Measurements from ENCODE around the gene FBH1.
"Not testable (repeated sequence)": the region's sequence is repeated elsewhere in the genome, so short reads cannot be mapped to it uniquely, and the experiment has no call there.

The FBH1 gene
- 72.6 to 132 (median 95.2) reads per million in 9 experiments for total RNA-seq

GRCh38 chr10:5889624-5890451 is at the start of gene FBH1, which contains the start of gene ANKRD16:
FBH1 (plus strand) TSS chr10:5890243; CDS start chr10:5890346, 103 bp downstream.
ANKRD16 (minus strand) TSS chr10:5889893; CDS start chr10:5889354, 539 bp downstream.
- ATAC-seq (replicated peaks) (peak; percentile 87), DNase-seq (peak; percentile 93 to 96 (median 96))
- H3K27ac Mint-ChIP-seq, result peak within 1 kb of the TSS; percentile 91 to 92
- H3K4me1 Mint-ChIP-seq (ENCODE audit: low read depth in 2 of 2), result peaks cover 35 to 39% of the 10 kb centered on the region in 2 donors
- no peaks in the 10 kb centered on the region for H3K27me3 Mint-ChIP-seq
- H3K9me3 Mint-ChIP-seq, result no peaks in the 10 kb centered on the region
- H3K4me3 Mint-ChIP-seq, result peak within 1 kb of the TSS; percentile 88 to 91
- H3K36me3 Mint-ChIP-seq (ENCODE audit: insufficient read depth), result peaks cover 22% of the 10 kb centered on the region

DNA sequence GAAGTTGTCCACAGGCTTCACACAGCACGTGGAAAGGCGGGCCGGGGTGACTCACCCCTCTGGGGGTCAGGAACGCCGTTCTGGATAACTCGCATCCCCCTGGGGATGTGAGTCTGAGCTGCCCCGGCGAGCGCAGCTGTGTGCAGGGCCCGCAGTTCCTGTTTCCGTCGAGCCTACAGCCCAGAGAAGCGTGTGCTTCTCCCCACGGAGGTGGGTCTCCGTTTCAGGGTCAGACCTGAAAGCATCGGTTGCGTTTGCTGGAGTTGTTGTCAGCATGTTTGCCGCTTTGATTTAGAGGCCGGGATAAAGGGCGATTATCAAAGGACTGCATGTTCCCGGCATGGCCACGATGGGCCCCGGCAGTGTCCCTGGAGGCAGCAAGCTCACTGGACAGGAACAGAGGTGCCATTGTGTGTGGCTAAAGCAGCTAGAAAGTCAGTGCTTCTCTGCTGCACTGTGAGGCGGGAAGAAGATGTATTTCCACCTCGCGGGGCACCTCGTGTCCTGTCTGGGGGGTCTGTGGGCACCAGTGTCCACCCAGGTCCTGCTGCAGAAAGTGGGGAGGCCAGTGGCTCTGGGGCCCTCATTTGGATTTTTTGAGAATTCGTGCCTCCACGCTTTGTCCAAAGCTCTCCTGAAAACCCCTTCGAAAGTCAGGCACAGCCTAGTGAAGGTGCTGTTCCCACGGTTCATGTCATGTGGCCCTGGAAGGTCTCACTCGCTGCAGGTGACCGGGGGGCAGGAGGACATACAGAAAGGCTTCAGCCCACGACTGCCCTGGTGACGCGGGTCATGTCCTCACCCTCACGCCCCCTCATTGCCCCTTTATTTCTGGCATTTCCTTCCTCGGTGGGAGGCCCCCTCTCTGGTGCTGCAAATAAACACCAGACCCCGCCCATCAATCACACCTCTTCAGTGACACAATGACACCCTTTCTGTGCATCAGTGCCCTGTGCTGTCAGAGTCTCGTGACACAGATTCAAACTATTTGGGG is 49.4 kb upstream of the FBH1 start:
- Mint-ChIP-seq H3K27me3 (peaks cover 16 to 29% of the 10 kb centered on the region in 2 donors), H3K27ac (no peak overlapping the region), H3K4me3 (no peak overlapping the region), H3K9me3 (no peaks in the 10 kb centered on the region), H3K4me1 (ENCODE audit: low read depth in 2 of 2) (peaks cover 6% of the 10 kb centered on the region in 2 donors), H3K36me3 (ENCODE audit: insufficient read depth) (peaks cover 5% of the 10 kb centered on the region)
- DNase-seq (no peak), ATAC-seq (replicated peaks) (peak; percentile 39)

GRCh38 chr10:5841965-5842364 is 48.1 kb upstream of the FBH1 start:
- Mint-ChIP-seq H3K9me3 (no peaks in the 10 kb centered on the region), H3K27me3 (peaks cover 16 to 29% of the 10 kb centered on the region in 2 donors), H3K36me3 (ENCODE audit: insufficient read depth) (peaks cover 5% of the 10 kb centered on the region), H3K27ac (no peak overlapping the region), H3K4me1 (ENCODE audit: low read depth in 2 of 2) (peaks cover 6% of the 10 kb centered on the region in 2 donors), H3K4me3 (no peak overlapping the region)
- no peak for DNase-seq
- ATAC-seq (replicated peaks), result no peak

- Mint-ChIP-seq H3K27ac (no peak overlapping the region), H3K4me1 (ENCODE audit: low read depth in 2 of 2) (peaks cover 6% of the 10 kb centered on the region in 2 donors), H3K9me3 (no peaks in the 10 kb centered on the region), H3K4me3 (no peak overlapping the region), H3K27me3 (peaks cover 16 to 29% of the 10 kb centered on the region in 2 donors), H3K36me3 (ENCODE audit: insufficient read depth) (no peaks in the 10 kb centered on the region)
- no peak for DNase-seq
- ATAC-seq (replicated peaks), result no peak
Measured at GRCh38 chr10:5843686-5844344, 46.2 kb upstream of the FBH1 start.

- ATAC-seq (replicated peaks), result no peak
- Mint-ChIP-seq H3K36me3 (ENCODE audit: insufficient read depth) (no peaks in the 10 kb centered on the region), H3K27ac (no peak overlapping the region), H3K9me3 (no peaks in the 10 kb centered on the region), H3K4me3 (no peak overlapping the region), H3K4me1 (ENCODE audit: low read depth in 2 of 2) (peaks cover 6% of the 10 kb centered on the region in 2 donors), H3K27me3 (peaks cover 16 to 24% of the 10 kb centered on the region in 2 donors)
- DNase-seq, result no peak
Measured at GRCh38 chr10:5844345-5845055, 45.5 kb upstream of the FBH1 start.

GRCh38 chr10:5846667-5847066 is 43.4 kb upstream of the FBH1 start:
- H3K9me3 Mint-ChIP-seq; H3K27ac Mint-ChIP-seq; H3K4me3 Mint-ChIP-seq; DNase-seq; H3K4me1 Mint-ChIP-seq (ENCODE audit: low read depth in 2 of 2); H3K36me3 Mint-ChIP-seq (ENCODE audit: insufficient read depth); ATAC-seq (replicated peaks); H3K27me3 Mint-ChIP-seq: not testable (repeated sequence)

- Mint-ChIP-seq H3K36me3 (ENCODE audit: insufficient read depth) (peaks cover 3% of the 10 kb centered on the region), H3K27ac (no peak overlapping the region), H3K9me3 (no peaks in the 10 kb centered on the region), H3K4me3 (no peak overlapping the region), H3K27me3 (peaks cover 19 to 30% of the 10 kb centered on the region in 2 donors), H3K4me1 (ENCODE audit: low read depth in 2 of 2) (no peaks in the 10 kb centered on the region)
- DNase-seq, result no peak
- no peak for ATAC-seq (replicated peaks)
Measured at GRCh38 chr10:5854131-5854475, 35.9 kb upstream of the FBH1 start.

DNA sequence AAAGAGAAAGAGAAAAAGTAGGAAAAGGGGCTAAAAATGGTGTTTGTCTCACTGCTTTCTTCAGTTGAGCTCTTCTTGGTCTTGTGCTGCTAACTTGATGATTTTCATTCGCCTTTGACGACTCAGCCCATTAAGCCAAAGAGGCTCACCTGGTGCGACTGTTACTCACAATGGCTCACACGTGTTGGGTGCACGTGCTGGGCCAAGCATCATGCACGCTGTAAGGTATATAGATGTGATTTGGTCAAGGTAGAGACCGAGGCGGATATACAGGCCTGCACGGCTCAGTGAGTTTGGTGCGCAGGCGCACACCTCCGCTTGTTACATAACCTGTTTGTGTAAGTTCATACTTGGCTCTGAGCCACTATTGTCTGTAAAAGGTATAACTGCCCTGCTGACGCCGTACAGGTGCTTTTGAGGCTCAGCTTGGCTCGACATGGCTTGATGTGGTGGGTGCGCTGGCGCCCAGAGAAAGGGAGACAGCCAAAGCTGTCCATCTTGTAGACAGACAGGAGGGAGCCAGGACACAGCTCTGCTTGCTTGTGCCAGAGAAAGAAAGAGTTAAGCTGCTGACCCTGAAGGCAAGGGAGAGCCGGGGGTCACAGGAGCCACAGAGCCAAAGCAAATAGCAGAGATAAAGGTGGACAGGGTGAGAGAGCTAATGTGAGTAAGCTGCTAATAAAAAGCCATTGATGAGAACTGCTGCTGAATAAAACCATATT is 33.9 kb upstream of the FBH1 start:
- no peak overlapping the region for H3K27ac Mint-ChIP-seq
- no peaks in the 10 kb centered on the region for H3K4me1 Mint-ChIP-seq (ENCODE audit: low read depth in 2 of 2)
- peaks cover 3% of the 10 kb centered on the region for H3K36me3 Mint-ChIP-seq (ENCODE audit: insufficient read depth)
- H3K27me3 Mint-ChIP-seq, result peaks cover 19 to 30% of the 10 kb centered on the region in 2 donors
- no peaks in the 10 kb centered on the region for H3K9me3 Mint-ChIP-seq
- no peak overlapping the region for H3K4me3 Mint-ChIP-seq
- DNase-seq, result no peak
- ATAC-seq (replicated peaks), result no peak

DNA sequence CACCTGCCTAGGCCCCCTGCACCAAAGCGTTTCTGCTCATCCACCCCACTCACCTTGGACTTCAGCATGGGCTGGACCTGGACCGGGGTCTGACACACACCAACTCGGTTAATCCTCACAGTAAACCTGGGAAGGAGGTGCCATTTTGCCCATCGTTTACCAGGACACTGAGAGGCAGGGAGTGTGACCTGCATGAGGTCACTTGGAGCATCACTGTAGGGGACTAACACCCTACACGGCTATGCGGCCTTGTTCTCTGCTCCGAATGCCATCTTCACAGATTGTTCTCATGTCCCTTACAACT is 33.4 kb upstream of the FBH1 start:
- peaks cover under 1% of the 10 kb centered on the region for H3K36me3 Mint-ChIP-seq (ENCODE audit: insufficient read depth)
- peaks cover 19 to 30% of the 10 kb centered on the region in 2 donors for H3K27me3 Mint-ChIP-seq
- H3K27ac Mint-ChIP-seq, result no peak overlapping the region
- no peak overlapping the region for H3K4me3 Mint-ChIP-seq
- H3K9me3 Mint-ChIP-seq, result no peaks in the 10 kb centered on the region
- no peak for ATAC-seq (replicated peaks)
- DNase-seq, result no peak
- H3K4me1 Mint-ChIP-seq (ENCODE audit: low read depth in 2 of 2), result no peaks in the 10 kb centered on the region

DNA sequence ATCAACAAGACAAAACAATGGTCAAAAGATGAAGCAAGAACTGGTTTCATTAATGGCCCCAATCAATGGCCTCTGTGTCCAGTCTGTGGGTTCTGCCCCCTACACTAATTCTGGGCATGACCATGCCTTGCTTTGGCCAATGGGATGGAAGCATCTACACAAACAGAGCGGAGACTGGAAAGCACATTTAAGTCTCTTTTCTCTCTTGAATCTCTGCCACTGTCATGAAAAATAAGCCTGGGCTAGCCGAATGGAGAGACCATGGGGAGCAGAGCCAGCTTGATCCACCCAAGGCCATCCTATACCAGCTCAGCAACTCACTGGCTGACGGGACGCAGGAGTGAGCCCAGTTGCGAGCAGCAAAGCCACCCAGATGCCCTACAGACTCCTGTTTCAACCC is 31.2 kb upstream of the FBH1 start:
- DNase-seq (no peak), ATAC-seq (replicated peaks) (no peak)
- Mint-ChIP-seq H3K9me3 (no peaks in the 10 kb centered on the region), H3K4me3 (no peak overlapping the region), H3K27ac (peak overlapping the region in 1 of 2 donors; percentile 49), H3K4me1 (ENCODE audit: low read depth in 2 of 2) (no peaks in the 10 kb centered on the region), H3K36me3 (ENCODE audit: insufficient read depth) (no peaks in the 10 kb centered on the region), H3K27me3 (peaks cover 10 to 15% of the 10 kb centered on the region in 2 donors)

- Mint-ChIP-seq H3K9me3 (no peaks in the 10 kb centered on the region), H3K27ac (no peak overlapping the region), H3K27me3 (peaks cover 5 to 7% of the 10 kb centered on the region in 2 donors), H3K36me3 (ENCODE audit: insufficient read depth) (no peaks in the 10 kb centered on the region), H3K4me3 (no peak overlapping the region), H3K4me1 (ENCODE audit: low read depth in 2 of 2) (no peaks in the 10 kb centered on the region)
- DNase-seq (no peak), ATAC-seq (replicated peaks) (no peak)
Measured at GRCh38 chr10:5860066-5860465, 30.0 kb upstream of the FBH1 start.

- no peak for DNase-seq
- no peak overlapping the region for H3K27ac Mint-ChIP-seq
- no peak overlapping the region for H3K4me3 Mint-ChIP-seq
- H3K27me3 Mint-ChIP-seq, result no peaks in the 10 kb centered on the region
- no peaks in the 10 kb centered on the region for H3K9me3 Mint-ChIP-seq
- H3K36me3 Mint-ChIP-seq (ENCODE audit: insufficient read depth), result no peaks in the 10 kb centered on the region
- H3K4me1 Mint-ChIP-seq (ENCODE audit: low read depth in 2 of 2), result no peaks in the 10 kb centered on the region
- peak; percentile 24 for ATAC-seq (replicated peaks)
Measured at GRCh38 chr10:5862360-5862961, 27.6 kb upstream of the FBH1 start.
